Adrenal gland (tissue), 12 donors: ENCODE measurements around the gene DAB2IP. TPM values are rescaled to one million over a fixed set of nuclear protein-coding genes. Genes with fewer than 3 reads are reported as not detected.
A peak's percentile ranks its signal among the peaks of the same experiment; 100 is the strongest.

Source experiments
- DNase-seq, 7 donors: peaks; one replicate each; pipeline ENCODE4 v3.0.0-alpha.2; 2019 to 2020
- H3K27ac ChIP-seq, 5 donors: fragments of 200-600 bp; sonication (generic) in 4 of 5; 1 replicate in 3 of 5; 2 replicates in 2 of 5; pipeline versions ENCODE4 v1.5.1 to v1.8.0; 2016 to 2020; ENCODE audit warnings: mild to moderate bottlenecking in 1 of 5
- H3K27me3 ChIP-seq: fragments of 200-600 bp; 2 replicates; pipeline ENCODE4 v1.8.0; 2021
- H3K36me3 ChIP-seq, 2 donors: fragments of 200-600 bp; replicated peaks in 1 of 2; 1 replicate in 1 of 2; 2 replicates in 1 of 2; pipeline versions ENCODE4 v1.5.1 to v1.8.0; 2018 to 2022
- H3K4me1 ChIP-seq, 2 donors: fragments of 200-600 bp; replicated peaks in 1 of 2; 1 replicate in 1 of 2; 2 replicates in 1 of 2; pipeline versions ENCODE4 v1.5.1 to v1.8.0; 2018 to 2021
- H3K4me3 ChIP-seq, 4 donors: fragments of 200-600 bp; sonication (generic) in 3 of 4; one replicate each; pipeline ENCODE4 v1.5.1; 2016 to 2018
- H3K9me3 ChIP-seq, 3 donors: fragments of 200-600 bp; sonication (generic) in 1 of 3; replicated peaks in 1 of 3; 1 replicate in 2 of 3; 2 replicates in 1 of 3; pipeline versions ENCODE4 v1.5.1 to v1.8.0; 2016 to 2021
- POLR2A ChIP-seq, 2 donors: fragments of 450-650 bp; IDR thresholded peaks; one replicate each; pipeline ENCODE4 v1.6.1; 2017; ENCODE audit warnings: antibody characterized with exemption in 2 of 2, mild to moderate bottlenecking in 2 of 2, moderate library complexity in 1 of 2
- whole genome bisulfite sequencing, 4 donors: extraction: QIAGEN DNeasy Blood & Tissue Kit in 2 of 4; methylation state at CpG; one replicate each; pipeline versions ENCODE4 v1.1.5 to v1.1.7; 2013 to 2017; 5-methylcytosine and 5-hydroxymethylcytosine counted together
- intact Hi-C, 2 donors: fragments of 100-400 bp; cut with DNase I; formaldehyde crosslinking; loops; one replicate each; pipeline versions ENCODE4 v1.14.1 to v1.15.0; 2022 to 2023
- polyA plus RNA-seq, 3 donors: library from polyadenylated mRNA; stranded (reverse); fragments of 200-250 nt in 2 of 3; fragments of 350-450 nt in 1 of 3; fragmentation: Illumina TruSeq in 1 of 3; extraction: RNeasy Lipid Tissue Mini Kit (QIAGEN cat#74804) in 1 of 3; gene quantifications; one replicate each; pipeline ENCODE4 v1.2.3, GENCODE V29; 2013 to 2014
- total RNA-seq, 9 donors: library from RNA; depleted of rRNA in 4 of 9; stranded (reverse); fragments of >200 nt in 4 of 9; fragments of 120-200 nt in 1 of 9; fragmentation: NEBNext Ultra II Directional in 1 of 9; extraction: Animal tissue kit (Norgen Biotek cat#: 25700) in 1 of 9; gene quantifications; one replicate each; pipeline versions ENCODE4 v1.1.0 to v1.2.4, GENCODE V29; 2013 to 2023
- TF ChIP-seq, protein P1 (sequence below), 6 experiments: fragments of 450-650 bp in 4 of 6; fragments of 200-600 bp in 2 of 6; sonication (generic) in 1 of 6; IDR thresholded peaks; 1 replicate in 5 of 6; 2 replicates in 1 of 6; pipeline versions ENCODE4 v1.5.1 to v1.8.0; 2016 to 2021; ENCODE audit warnings: antibody characterized with exemption in 6 of 6, mild to moderate bottlenecking in 2 of 6, moderate library complexity in 1 of 6
- donor health status: healthy with polysubstance abuse.
- donor health status: Bipolar disorder and iron deficiency.
- donor health status: DM: yes; HTN: yes; CAD: no.
- donor health status: DM: no; HTN: no; CAD: no.
- donor health status: DM: no; HTN: no; CAD: no.
- donor health status: DM: yes; HTN: yes; CAD: no.

Gene DAB2IP
- total and polyA plus RNA-seq, 12 donors = 12.0 to 52.2 (median 43.9) TPM

DNA sequence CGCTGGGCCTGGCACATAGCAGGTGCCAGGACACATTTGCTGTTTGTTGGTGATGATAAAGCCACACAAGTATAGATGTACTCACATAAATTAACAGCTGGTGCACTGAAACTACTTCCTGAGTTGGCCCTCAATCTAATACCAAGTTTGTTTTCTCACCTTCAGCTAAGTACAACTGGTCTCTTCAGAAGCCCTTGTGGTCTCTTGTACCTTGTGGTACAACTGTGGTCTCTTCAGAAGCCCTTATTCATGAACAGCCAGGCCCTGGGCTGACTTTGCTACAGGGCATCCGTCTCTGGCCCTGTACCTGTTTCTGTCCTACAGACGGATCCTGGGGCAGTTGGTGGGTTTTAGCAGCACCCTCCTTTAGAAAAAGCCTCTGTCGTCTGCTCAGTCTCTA, 81.5 kb downstream of the DAB2IP start:
- DNase-seq = no peak
- Histone ChIP-seq H3K27ac (no peak overlapping the region), H3K4me1 (peaks cover 6 to 32% of the 10 kb centered on the region in 2 donors), H3K9me3 (no peaks in the 10 kb centered on the region), H3K4me3 (no peak overlapping the region), H3K27me3 (no peaks in the 10 kb centered on the region), H3K36me3 (no peaks in the 10 kb centered on the region)
- intact Hi-C loops = no loop called here
- WGBS, 4 donors = 85 to 95% (median 92%) methylated on average over 3 to 4 of the region's 4 CpGs
- TF ChIP-seq, protein P1, sequence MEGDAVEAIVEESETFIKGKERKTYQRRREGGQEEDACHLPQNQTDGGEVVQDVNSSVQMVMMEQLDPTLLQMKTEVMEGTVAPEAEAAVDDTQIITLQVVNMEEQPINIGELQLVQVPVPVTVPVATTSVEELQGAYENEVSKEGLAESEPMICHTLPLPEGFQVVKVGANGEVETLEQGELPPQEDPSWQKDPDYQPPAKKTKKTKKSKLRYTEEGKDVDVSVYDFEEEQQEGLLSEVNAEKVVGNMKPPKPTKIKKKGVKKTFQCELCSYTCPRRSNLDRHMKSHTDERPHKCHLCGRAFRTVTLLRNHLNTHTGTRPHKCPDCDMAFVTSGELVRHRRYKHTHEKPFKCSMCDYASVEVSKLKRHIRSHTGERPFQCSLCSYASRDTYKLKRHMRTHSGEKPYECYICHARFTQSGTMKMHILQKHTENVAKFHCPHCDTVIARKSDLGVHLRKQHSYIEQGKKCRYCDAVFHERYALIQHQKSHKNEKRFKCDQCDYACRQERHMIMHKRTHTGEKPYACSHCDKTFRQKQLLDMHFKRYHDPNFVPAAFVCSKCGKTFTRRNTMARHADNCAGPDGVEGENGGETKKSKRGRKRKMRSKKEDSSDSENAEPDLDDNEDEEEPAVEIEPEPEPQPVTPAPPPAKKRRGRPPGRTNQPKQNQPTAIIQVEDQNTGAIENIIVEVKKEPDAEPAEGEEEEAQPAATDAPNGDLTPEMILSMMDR (IDR thresholded peaks at IDR 0.05) = no peak
- TF ChIP-seq POLR2A (IDR thresholded peaks at IDR 0.05) = no peak

DNA sequence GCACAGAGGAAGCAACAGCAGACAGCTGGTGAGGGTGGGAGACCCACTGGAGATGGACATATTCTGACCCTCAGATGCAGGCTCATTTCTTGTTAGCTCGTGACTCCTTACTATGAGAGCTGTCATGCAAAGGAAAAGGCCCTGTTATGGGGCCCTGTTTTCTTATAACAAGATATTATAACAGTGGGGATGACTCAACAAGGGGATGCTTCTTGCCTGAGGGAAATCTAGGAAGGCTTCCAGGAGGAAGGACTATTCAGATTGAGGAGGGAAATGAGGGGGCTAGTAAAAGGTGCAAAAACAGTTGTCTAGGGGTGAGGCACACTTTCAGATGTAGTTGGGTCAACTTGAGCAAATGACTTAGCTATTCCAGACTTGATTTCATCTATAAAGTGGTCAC, 83.0 kb downstream of the DAB2IP start:
- peak overlapping the region in 2 of 5 donors; percentile 4 to 87 for H3K27ac ChIP-seq
- no peaks in the 10 kb centered on the region for H3K27me3 ChIP-seq
- TF ChIP-seq, protein P1 (IDR thresholded peaks at IDR 0.05) = no peak
- no peak for TF ChIP-seq POLR2A (IDR thresholded peaks at IDR 0.05)
- peaks cover 22 to 47% of the 10 kb centered on the region in 2 donors for H3K4me1 ChIP-seq
- WGBS, 4 donors = 73 to 92% (median 88%) methylated on average over 1 of the region's 1 CpG
- intact Hi-C loops = no loop called here
- no peak for DNase-seq
- no peaks in the 10 kb centered on the region for H3K9me3 ChIP-seq
- no peaks in the 10 kb centered on the region for H3K36me3 ChIP-seq
- no peak overlapping the region for H3K4me3 ChIP-seq

DNA sequence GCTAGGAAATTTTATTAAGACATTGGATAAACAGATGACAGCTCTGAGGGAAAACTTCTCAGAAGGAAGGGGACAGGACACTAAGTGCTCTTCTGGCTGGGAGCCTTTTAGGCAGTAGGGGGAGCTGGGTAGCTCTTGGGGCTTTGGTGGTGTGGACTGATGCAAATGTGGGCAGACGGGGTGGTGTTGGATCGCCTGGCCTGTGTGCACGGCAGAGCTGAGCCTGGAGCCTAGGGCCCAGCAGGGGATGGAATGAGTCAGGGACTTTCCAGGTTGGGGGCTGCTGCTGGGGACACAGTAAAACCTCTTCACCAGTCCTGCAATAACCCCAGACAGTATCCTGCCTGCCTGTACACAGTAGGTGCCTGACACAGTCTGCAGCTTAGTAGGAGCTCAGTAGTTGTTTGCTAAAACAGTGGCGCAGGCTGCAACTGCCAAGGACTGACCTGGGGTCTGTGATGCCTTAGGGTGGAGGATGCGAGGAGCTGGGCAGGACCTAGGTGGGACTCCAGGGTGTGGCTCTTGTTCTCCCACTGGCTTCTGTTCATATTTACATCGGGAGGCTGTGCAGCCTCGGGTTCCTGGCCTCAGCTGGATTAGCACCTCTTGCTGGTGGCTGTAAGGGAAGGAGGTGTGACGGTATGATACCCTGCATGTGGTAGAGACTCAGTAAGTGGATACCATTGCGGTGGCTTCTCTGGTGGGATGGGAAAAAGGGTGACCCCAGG, 83.8 kb downstream of the DAB2IP start:
- no peak overlapping the region for H3K4me3 ChIP-seq
- intact Hi-C loops = no loop called here
- TF ChIP-seq POLR2A (IDR thresholded peaks at IDR 0.05) = no peak
- TF ChIP-seq, protein P1 (IDR thresholded peaks at IDR 0.05) = peak in 2 of 6 experiments; percentile 25 to 28
- no peak for DNase-seq
- 72 to 83% (median 75%) methylated on average over 4 to 9 of the region's 9 CpGs for WGBS, 4 donors
- H3K9me3 ChIP-seq = no peaks in the 10 kb centered on the region
- H3K36me3 ChIP-seq = no peaks in the 10 kb centered on the region
- no peaks in the 10 kb centered on the region for H3K27me3 ChIP-seq
- peaks cover 25 to 55% of the 10 kb centered on the region in 2 donors for H3K4me1 ChIP-seq
- H3K27ac ChIP-seq = peak overlapping the region in 3 of 5 donors; percentile 20 to 87 (median 80)

DNA sequence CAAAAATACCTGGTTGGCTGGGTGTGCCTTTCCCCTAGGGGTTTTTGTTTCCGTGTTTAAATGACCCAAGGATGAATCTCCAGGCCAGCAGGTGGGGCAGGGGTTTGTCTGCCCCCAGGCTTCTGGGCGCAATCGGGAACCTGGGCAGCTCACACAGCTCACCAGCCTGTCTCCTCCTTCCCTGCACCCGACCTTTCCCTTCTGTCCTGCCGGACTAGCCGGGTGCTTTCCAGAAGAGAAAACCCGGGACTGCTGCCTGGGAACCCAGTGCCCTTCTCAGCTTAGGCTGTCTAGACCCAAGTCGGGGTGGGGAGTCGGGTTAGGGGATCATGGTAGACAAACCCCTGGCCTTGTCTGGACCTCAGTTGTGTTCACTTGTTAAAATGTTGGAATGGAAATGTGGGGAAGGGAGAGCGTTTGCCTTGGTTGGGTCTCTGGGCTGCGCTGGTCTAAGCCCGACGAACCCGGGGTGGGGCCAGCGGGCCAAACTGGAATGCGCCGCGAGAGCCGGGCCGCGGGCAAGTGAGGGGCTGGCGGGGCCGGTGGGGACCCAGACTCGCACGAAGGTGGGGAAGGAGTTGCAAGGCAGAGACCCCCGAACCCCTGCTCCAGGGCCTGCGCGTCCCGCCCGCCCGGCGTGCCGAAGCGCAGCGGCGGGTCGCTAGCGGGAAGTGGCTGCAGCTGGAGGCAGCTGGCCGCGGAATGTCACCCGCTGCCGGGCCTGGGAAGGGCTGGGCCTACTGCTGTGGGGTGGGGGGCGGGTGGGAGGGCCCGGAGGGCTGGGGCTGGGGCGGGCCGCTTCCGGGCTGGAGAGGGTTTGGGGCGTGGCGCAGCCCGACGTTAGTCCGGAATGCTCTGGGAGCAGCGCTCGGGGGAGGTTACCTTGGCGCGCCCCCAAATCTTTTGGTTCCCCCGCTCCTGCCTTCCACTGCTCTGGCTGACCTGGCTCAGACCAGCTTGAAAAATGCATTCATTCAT, 84.6 kb downstream of the DAB2IP start:
- H3K4me3 ChIP-seq = peak overlapping the region in 1 of 4 donors; percentile 44
- DNase-seq = peak in 5 of 7 donors; percentile 31 to 71 (median 42)
- H3K4me1 ChIP-seq = peaks cover 25 to 64% of the 10 kb centered on the region in 2 donors
- H3K27ac ChIP-seq = peak overlapping the region in 4 of 5 donors; percentile 20 to 87 (median 72)
- H3K36me3 ChIP-seq = no peaks in the 10 kb centered on the region
- TF ChIP-seq, protein P1 (IDR thresholded peaks at IDR 0.05) = no peak
- TF ChIP-seq POLR2A (IDR thresholded peaks at IDR 0.05) = peak in 1 of 2 donors; percentile 9
- WGBS, 4 donors = 49 to 54% (median 52%) methylated on average over 20 to 57 of the region's 57 CpGs
- no peaks in the 10 kb centered on the region for H3K9me3 ChIP-seq
- intact Hi-C loops = no loop called here
- no peaks in the 10 kb centered on the region for H3K27me3 ChIP-seq
